Upper lobe of right lung (tissue), 1 donor: Measurements from ENCODE around the gene VPS11. TPM values are rescaled to one million over a fixed set of nuclear protein-coding genes. Genes with fewer than 3 reads are reported as not detected.

Source experiments
- ATAC-seq: fragments of 200-7000 bp; cut with Tn5 transposase; one replicate; pipeline ENCODE4 v1.9.1; 2020; ENCODE audit warnings: mild to moderate bottlenecking, moderate library complexity
- DNase-seq: peaks from one replicate; pipeline ENCODE4 v3.0.0-alpha.2; 2020
- H3K27ac ChIP-seq: fragments of 200-600 bp; one replicate; pipeline ENCODE4 v1.8.0; 2022
- H3K27me3 ChIP-seq: fragments of 200-600 bp; one replicate; pipeline ENCODE4 v1.8.0; 2022; ENCODE audit warnings: mild to moderate bottlenecking
- H3K36me3 ChIP-seq: fragments of 200-600 bp; one replicate; pipeline ENCODE4 v1.8.0; 2022
- H3K4me1 ChIP-seq: fragments of 200-600 bp; one replicate; pipeline ENCODE4 v1.8.0; 2022
- H3K4me3 ChIP-seq: fragments of 200-600 bp; one replicate; pipeline ENCODE4 v1.8.0; 2022; ENCODE audit warnings: mild to moderate bottlenecking
- H3K9me3 ChIP-seq: fragments of 200-600 bp; one replicate; pipeline ENCODE4 v1.8.0; 2022
- intact Hi-C: fragments of 100-400 bp; cut with DNase I; formaldehyde crosslinking; loops from one replicate; pipeline ENCODE4 v1.11.0; 2022
- microRNA-seq: library from miRNA; unstranded; fragments of <30 nt; microRNA quantifications from one replicate; pipeline ENCODE4 v1.2.0, GENCODE V29; 2020; ENCODE audit warnings: borderline microRNAs expressed
- total RNA-seq: library from RNA; stranded (reverse); fragmentation: NEBNext Ultra II Directional; extraction: Animal tissue kit (Norgen Biotek cat#: 25700); gene quantifications from one replicate; pipeline ENCODE4 v1.2.1, GENCODE V29; 2021
- TF ChIP-seq, protein P1 (sequence below): fragments of 200-600 bp; IDR thresholded peaks from one replicate; pipeline ENCODE4 v1.8.0; 2022; ENCODE audit warnings: antibody characterized with exemption
- donor health status: DM: no; HTN: yes; CAD: no; lungs with severe emphysema.

VPS11 gene
- total RNA-seq, 1 donor from 2014 or later = 41.5 TPM

- Histone ChIP-seq H3K27ac (no peak overlapping the region), H3K36me3 (peaks cover 44% of the 10 kb centered on the region), H3K9me3 (no peaks in the 10 kb centered on the region), H3K27me3 (no peaks in the 10 kb centered on the region), H3K4me3 (no peak overlapping the region), H3K4me1 (peaks cover 10% of the 10 kb centered on the region)
- intact Hi-C loops = no loop called here
- no peak for DNase-seq
- TF ChIP-seq, protein P1, sequence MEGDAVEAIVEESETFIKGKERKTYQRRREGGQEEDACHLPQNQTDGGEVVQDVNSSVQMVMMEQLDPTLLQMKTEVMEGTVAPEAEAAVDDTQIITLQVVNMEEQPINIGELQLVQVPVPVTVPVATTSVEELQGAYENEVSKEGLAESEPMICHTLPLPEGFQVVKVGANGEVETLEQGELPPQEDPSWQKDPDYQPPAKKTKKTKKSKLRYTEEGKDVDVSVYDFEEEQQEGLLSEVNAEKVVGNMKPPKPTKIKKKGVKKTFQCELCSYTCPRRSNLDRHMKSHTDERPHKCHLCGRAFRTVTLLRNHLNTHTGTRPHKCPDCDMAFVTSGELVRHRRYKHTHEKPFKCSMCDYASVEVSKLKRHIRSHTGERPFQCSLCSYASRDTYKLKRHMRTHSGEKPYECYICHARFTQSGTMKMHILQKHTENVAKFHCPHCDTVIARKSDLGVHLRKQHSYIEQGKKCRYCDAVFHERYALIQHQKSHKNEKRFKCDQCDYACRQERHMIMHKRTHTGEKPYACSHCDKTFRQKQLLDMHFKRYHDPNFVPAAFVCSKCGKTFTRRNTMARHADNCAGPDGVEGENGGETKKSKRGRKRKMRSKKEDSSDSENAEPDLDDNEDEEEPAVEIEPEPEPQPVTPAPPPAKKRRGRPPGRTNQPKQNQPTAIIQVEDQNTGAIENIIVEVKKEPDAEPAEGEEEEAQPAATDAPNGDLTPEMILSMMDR = no peak
- no peak for ATAC-seq
Measured at GRCh38 chr11:119125821-119126220, 58.2 kb downstream of the VPS11 start.

DNA sequence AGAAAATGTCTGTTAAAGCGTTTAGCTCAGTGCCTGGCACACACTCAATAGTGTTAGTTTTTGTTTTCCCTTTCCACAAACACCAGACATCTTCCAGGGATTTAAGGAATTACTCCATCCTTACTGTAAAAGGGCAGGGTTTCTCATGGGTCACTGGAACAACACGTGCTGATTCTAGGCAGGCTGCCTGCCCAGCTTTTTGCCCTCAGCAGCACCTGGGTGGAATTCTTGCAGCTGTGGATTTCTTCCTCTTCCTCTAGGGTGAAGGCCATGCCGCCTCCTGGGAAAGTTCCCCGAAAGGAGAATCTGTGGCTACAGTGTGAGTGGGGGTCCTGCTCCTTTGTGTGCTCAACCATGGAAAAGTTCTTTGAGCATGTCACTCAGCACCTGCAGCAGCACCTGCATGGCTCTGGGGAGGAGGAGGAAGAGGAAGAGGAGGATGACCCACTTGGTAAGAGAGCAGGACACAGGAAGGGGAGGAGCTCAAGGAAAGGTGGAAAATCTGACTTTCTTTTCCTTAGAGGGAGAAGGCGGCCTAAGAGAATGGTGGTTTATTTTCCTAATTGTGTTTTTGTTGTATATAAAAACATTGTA lies 59.2 kb downstream of the VPS11 start:
- Histone ChIP-seq H3K9me3 (no peaks in the 10 kb centered on the region), H3K36me3 (peaks cover 54% of the 10 kb centered on the region), H3K27ac (no peak overlapping the region)

DNA sequence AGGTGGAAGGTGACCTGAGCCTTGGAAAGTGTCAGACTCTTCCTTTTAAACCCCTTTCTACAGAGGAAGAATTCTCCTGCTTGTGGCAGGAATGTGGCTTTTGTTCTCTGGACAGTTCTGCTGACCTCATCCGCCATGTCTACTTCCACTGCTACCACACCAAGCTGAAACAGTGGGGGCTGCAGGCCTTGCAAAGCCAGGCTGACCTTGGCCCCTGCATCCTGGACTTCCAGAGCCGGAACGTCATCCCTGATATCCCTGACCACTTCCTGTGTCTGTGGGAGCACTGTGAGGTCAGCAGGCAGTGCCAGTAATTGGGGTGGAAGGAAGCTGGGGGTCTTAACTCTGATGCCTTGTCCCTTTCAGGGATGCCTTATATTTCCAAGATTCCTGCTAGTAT lies 63.0 kb downstream of the VPS11 start:
- Histone ChIP-seq H3K4me1 (peaks cover 3% of the 10 kb centered on the region), H3K9me3 (no peaks in the 10 kb centered on the region), H3K36me3 (peaks cover 72% of the 10 kb centered on the region), H3K27ac (no peak overlapping the region), H3K27me3 (no peaks in the 10 kb centered on the region), H3K4me3 (no peak overlapping the region)
- ATAC-seq = no peak
- TF ChIP-seq, protein P1 = no peak
- no peak for DNase-seq
- intact Hi-C loops = no loop called here

More for the DNA sequence above, 59.2 kb downstream of the VPS11 start:
- Histone ChIP-seq H3K27me3 (no peaks in the 10 kb centered on the region), H3K4me1 (peaks cover 10% of the 10 kb centered on the region), H3K4me3 (no peak overlapping the region)
- DNase-seq (no peak), ATAC-seq (no peak)
- TF ChIP-seq, protein P1 = no peak
- intact Hi-C loops = no loop called here

Small RNAs within 50 kb of the gene (microRNA-seq; reads per million reads assigned to microRNA genes)
- gene MIR3656 = not detected

Other genes with a start within 250 kb of the VPS11 start
- gene CXCR5, start 183.9 kb upstream of the VPS11 start, total RNA-seq = not detected
- 62.5 TPM for gene BCL9L, start 141.9 kb upstream of the VPS11 start, total RNA-seq
- gene UPK2, start 111.5 kb upstream of the VPS11 start, total RNA-seq = not detected
- gene FOXR1, start 96.1 kb upstream of the VPS11 start, total RNA-seq = not detected
- gene CENATAC, start 69.7 kb upstream of the VPS11 start, total RNA-seq = 59.4 TPM
- gene RPS25, start 49.5 kb upstream of the VPS11 start, total RNA-seq = 850 TPM
- 44.6 TPM for gene TRAPPC4, start 49.1 kb upstream of the VPS11 start, total RNA-seq
- gene SLC37A4, start 36.9 kb upstream of the VPS11 start, total RNA-seq = 19.3 TPM
- 142 TPM for gene HYOU1, start 10.6 kb upstream of the VPS11 start, total RNA-seq
- gene HMBS, start 17.1 kb downstream of the VPS11 start, total RNA-seq = 19.5 TPM
- gene DPAGT1, start 34.0 kb downstream of the VPS11 start, total RNA-seq = 38.4 TPM
- 20.3 TPM for gene C2CD2L, start 39.5 kb downstream of the VPS11 start, total RNA-seq
- 25.2 TPM for gene HINFP, start 53.8 kb downstream of the VPS11 start, total RNA-seq
- gene ABCG4, start 81.2 kb downstream of the VPS11 start, total RNA-seq = 0.14 TPM
- gene NLRX1, start 100.9 kb downstream of the VPS11 start, total RNA-seq = 17.7 TPM
- gene NHERF4, start 117.7 kb downstream of the VPS11 start, total RNA-seq = 0.81 TPM
- gene CBL, start 138.5 kb downstream of the VPS11 start, total RNA-seq = 30.0 TPM
- gene MCAM, start 249.3 kb downstream of the VPS11 start, total RNA-seq = 134 TPM